SK-N-SH (cell line): ENCODE data around the gene MRGPRD. TPM values are rescaled to one million over a fixed set of nuclear protein-coding genes. Genes with fewer than 3 reads are reported as not detected.

Source experiments
- CTCF ChIA-PET: fragments of 300-600, 350-600 bp; formaldehyde crosslinking; extraction: SDS; loops from one replicate; lab custom pipeline; 2021; lab: Yijun Ruan, JAX
- POLR2A ChIA-PET: fragments of 350-600 bp; sonication (Branson Sonifier 250); formaldehyde crosslinking; extraction: SDS; loops from one replicate; lab custom pipeline; 2020; ENCODE audit warnings: antibody characterized with exemption, inconsistent platforms; lab: Yijun Ruan, JAX
- DNase-seq: peaks from one replicate; pipeline ENCODE4 v3.0.0; 2012
- H2AFZ ChIP-seq: fragments of 200-600 bp; sonication (generic); 2 replicates; pipeline ENCODE4 v1.8.1; 2016; ENCODE audit warnings: antibody characterized with exemption, mild to moderate bottlenecking, low read depth
- H3F3A ChIP-seq: fragments of 200-600 bp; sonication (generic); replicated peaks from 2 replicates; pipeline ENCODE3; 2016; ENCODE audit warnings: antibody characterized with exemption, mild to moderate bottlenecking; ENCODE audit not compliant: insufficient read depth
- H3K27ac ChIP-seq, 2 experiments: fragments of 200-500 bp in 1 of 2; fragments of 200-600 bp in 1 of 2; sonication (Bioruptor generic) in 1 of 2; sonication (generic), shearing (Covaris generic) in 1 of 2; 2 replicates each; pipeline versions ENCODE4 v1.5.1 to v1.6.1; 2014 to 2016; ENCODE audit warnings: low read depth in 2 of 2, inconsistent platforms in 1 of 2, low read length in 1 of 2, mild to moderate bottlenecking in 1 of 2, mixed read lengths in 1 of 2
- H3K27me3 ChIP-seq: fragments of 200-600 bp; sonication (generic), shearing (Covaris generic); 2 replicates; pipeline ENCODE4 v1.6.1; 2016; ENCODE audit warnings: mixed run types; ENCODE audit not compliant: insufficient read depth
- H3K36me3 ChIP-seq, 2 experiments: fragments of 200-500 bp in 1 of 2; fragments of 200-600 bp in 1 of 2; sonication (Bioruptor generic) in 1 of 2; sonication (generic) in 1 of 2; replicated peaks in 1 of 2; 2 replicates each; pipeline versions ENCODE3 to v1.5.1; 2014 to 2016; ENCODE audit warnings: low read length in 1 of 2, mild to moderate bottlenecking in 1 of 2; ENCODE audit not compliant: insufficient read depth in 2 of 2, control insufficient read depth in 1 of 2
- H3K4me1 ChIP-seq, 2 experiments: fragments of 200-500 bp in 1 of 2; fragments of 200-600 bp in 1 of 2; sonication (Bioruptor generic) in 1 of 2; sonication (generic), shearing (Covaris generic) in 1 of 2; 2 replicates each; pipeline versions ENCODE4 v1.5.1 to v1.6.1; 2014 to 2016; ENCODE audit warnings: low read depth in 1 of 2, low read length in 1 of 2, mixed run types in 1 of 2; ENCODE audit not compliant: insufficient read depth in 2 of 2, control insufficient read depth in 1 of 2
- H3K4me2 ChIP-seq: fragments of 200-600 bp; sonication (generic), shearing (Covaris generic); 2 replicates; pipeline ENCODE4 v1.6.1; 2017; ENCODE audit warnings: mixed run types
- H3K4me3 ChIP-seq, 2 experiments: fragments of 200-500 bp in 1 of 2; fragments of 200-600 bp in 1 of 2; sonication (Bioruptor generic) in 1 of 2; sonication (generic), shearing (Covaris generic) in 1 of 2; 2 replicates each; pipeline versions ENCODE4 v1.5.1 to v1.8.1; 2014 to 2016; ENCODE audit warnings: low read depth in 2 of 2, inconsistent platforms in 1 of 2, low read length in 1 of 2, mild to moderate bottlenecking in 1 of 2, mixed read lengths in 1 of 2, moderate library complexity in 1 of 2
- H3K79me2 ChIP-seq: fragments of 200-600 bp; sonication (generic); 2 replicates; pipeline ENCODE4 v1.8.1; 2017; ENCODE audit warnings: mild to moderate bottlenecking; ENCODE audit not compliant: insufficient read depth
- H3K9ac ChIP-seq: fragments of 200-600 bp; sonication (generic); 2 replicates; pipeline ENCODE4 v1.6.1; 2017; ENCODE audit warnings: mixed run types
- H3K9me2 ChIP-seq: fragments of 200-600 bp; sonication (generic); 2 replicates; pipeline ENCODE4 v1.6.1; 2017; ENCODE audit warnings: mixed run types
- H3K9me3 ChIP-seq: fragments of 200-600 bp; sonication (generic); 2 replicates; pipeline ENCODE4 v1.6.1; 2017; ENCODE audit warnings: mixed run types, mild to moderate bottlenecking, moderate library complexity
- H4K20me1 ChIP-seq: fragments of 200-600 bp; sonication (generic); 2 replicates; pipeline ENCODE4 v1.6.1; 2017; ENCODE audit warnings: mild to moderate bottlenecking, mixed run types; ENCODE audit not compliant: insufficient read depth
- EZH2phosphoT487 ChIP-seq: fragments of 200-600 bp; sonication (generic); IDR thresholded peaks from 2 replicates; pipeline ENCODE4 v1.6.1; 2017; ENCODE audit warnings: low read depth, mixed run types, mild to moderate bottlenecking, antibody characterized with exemption, moderate library complexity, borderline replicate concordance
- FOSL2 ChIP-seq: IDR thresholded peaks from 2 replicates; pipeline ENCODE4 v1.4.0; 2012; ENCODE audit warnings: low read depth, mild to moderate bottlenecking, moderate library complexity, borderline replicate concordance
- FOXJ3 ChIP-seq: sonication (generic); formaldehyde crosslinking; IDR thresholded peaks from 2 replicates; pipeline ENCODE4 v1.5.1; 2020; ENCODE audit warnings: mild to moderate bottlenecking, missing genetic modification reagents
- FOXM1 ChIP-seq: IDR thresholded peaks from 2 replicates; pipeline ENCODE4 v1.4.0; 2012; ENCODE audit warnings: low read depth, mild to moderate bottlenecking
- GATA2 ChIP-seq: sonication (generic); formaldehyde crosslinking; IDR thresholded peaks from 2 replicates; pipeline ENCODE4 v1.5.0; 2020; ENCODE audit warnings: mild to moderate bottlenecking, missing genetic modification reagents
- JUND ChIP-seq: IDR thresholded peaks from 2 replicates; pipeline ENCODE4 v1.4.0; 2012
- MEF2A ChIP-seq: IDR thresholded peaks from 2 replicates; pipeline ENCODE4 v1.4.0; 2012; ENCODE audit warnings: low read depth, borderline replicate concordance
- MXI1 ChIP-seq: IDR thresholded peaks from 2 replicates; pipeline ENCODE4 v1.6.1; 2012; ENCODE audit warnings: mild to moderate bottlenecking, low read depth, low read length, improper control_type of control experiment
- TCF12 ChIP-seq: IDR thresholded peaks from 2 replicates; pipeline ENCODE4 v1.4.0; 2012
- TEAD4 ChIP-seq: IDR thresholded peaks from 2 replicates; pipeline ENCODE4 v1.4.0; 2012; ENCODE audit warnings: mild to moderate bottlenecking, borderline replicate concordance; ENCODE audit not compliant: insufficient read depth
- YY1 ChIP-seq: IDR thresholded peaks from 2 replicates; pipeline ENCODE4 v1.4.0; 2012; ENCODE audit warnings: low read depth, mild to moderate bottlenecking
- WGBS: methylation state at CpG from one replicate; pipeline ENCODE4 v1.1.6; 2017; ENCODE audit warnings: low lambda C conversion rate; 5-methylcytosine and 5-hydroxymethylcytosine counted together
- polyA plus RNA-seq, 3 experiments: library from polyadenylated mRNA; depleted of rRNA; stranded (reverse); fragments of >200 nt; gene quantifications; 2 replicates each; pipeline ENCODE4 v1.2.3, GENCODE V29; 2012
- TF ChIP-seq, protein P1 (sequence below): IDR thresholded peaks from 2 replicates; pipeline ENCODE4 v1.4.0; 2012; ENCODE audit warnings: low read depth
- TF ChIP-seq, protein P2 (sequence below): IDR thresholded peaks from 2 replicates; pipeline ENCODE4 v1.4.0; 2012; ENCODE audit warnings: low read depth, borderline replicate concordance
- TF ChIP-seq, protein P3 (sequence below): fragments of 150-350 bp; IDR thresholded peaks from 2 replicates; pipeline ENCODE4 v1.6.1; 2017; ENCODE audit warnings: antibody characterized with exemption, low read length, low read depth, borderline replicate concordance
- TF ChIP-seq, protein P4 (sequence below): fragments of 150-350 bp; IDR thresholded peaks from 2 replicates; pipeline ENCODE4 v1.6.1; 2016; ENCODE audit warnings: mild to moderate bottlenecking, low read depth, low read length

MRGPRD gene
- polyA plus RNA-seq, 1 of the 3 experiments (the other 2 are of a cell fraction) = not detected

DNA sequence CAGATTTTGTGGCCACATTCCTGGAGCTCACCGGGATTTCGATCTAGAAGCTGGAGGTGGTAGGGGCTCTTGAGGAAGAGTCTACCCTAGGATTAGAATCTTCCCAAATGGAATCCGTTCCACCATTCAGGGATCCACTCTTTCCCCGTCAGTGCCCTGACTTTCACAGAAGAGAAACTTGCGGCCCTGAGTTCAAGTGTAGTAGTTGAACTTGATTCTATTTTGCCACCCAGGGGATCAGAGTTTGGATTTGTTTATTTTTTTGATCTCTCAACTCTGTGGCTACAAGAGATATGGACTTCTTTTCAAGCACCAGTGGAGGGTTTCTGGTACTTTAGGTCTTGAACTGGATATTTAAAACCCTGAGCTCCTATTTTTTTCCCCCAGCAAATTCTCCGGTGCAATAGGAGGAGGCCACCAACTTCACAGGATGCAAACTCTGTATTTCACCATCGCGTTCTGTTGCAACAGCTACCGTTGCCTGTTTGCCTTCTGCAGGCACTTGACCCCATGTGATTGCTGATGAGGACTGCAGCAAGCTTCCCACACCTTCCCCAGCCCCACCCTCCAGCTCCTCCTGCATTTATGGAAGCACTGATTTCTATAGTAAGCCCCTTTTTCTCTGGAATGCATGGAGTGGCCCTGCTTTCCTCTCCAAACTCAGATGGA is 47.1 kb upstream of the MRGPRD start:
- 82% methylated on average over 9 of the region's 9 CpGs for WGBS
- Histone ChIP-seq H3K9me2 (no peaks in the 10 kb centered on the region), H4K20me1 (no peaks in the 10 kb centered on the region), H3K9me3 (no peaks in the 10 kb centered on the region), H3K79me2 (no peaks in the 10 kb centered on the region)
- no peak for DNase-seq
- no peak for TF ChIP-seq EZH2phosphoT487
- TF ChIP-seq, protein P1, sequence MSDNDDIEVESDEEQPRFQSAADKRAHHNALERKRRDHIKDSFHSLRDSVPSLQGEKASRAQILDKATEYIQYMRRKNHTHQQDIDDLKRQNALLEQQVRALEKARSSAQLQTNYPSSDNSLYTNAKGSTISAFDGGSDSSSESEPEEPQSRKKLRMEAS = no peak
- TF ChIP-seq MXI1 = no peak
- TF ChIP-seq FOXM1 = no peak
- TF ChIP-seq TCF12 = no peak
- TF ChIP-seq, all 33 proteins: peak for 0
- no peaks in the 10 kb centered on the region for H3K27me3 ChIP-seq
- no peak overlapping the region for H3K4me2 ChIP-seq
- H3F3A ChIP-seq = no peaks in the 10 kb centered on the region
- H3K4me1 ChIP-seq = no peaks in the 10 kb centered on the region
- H3K36me3 ChIP-seq = no peaks in the 10 kb centered on the region
- H3K9ac ChIP-seq = no peak overlapping the region
- no peak overlapping the region for H3K4me3 ChIP-seq
- H3K27ac ChIP-seq = no peak overlapping the region
- POLR2A ChIA-PET = no interaction called here
- CTCF ChIA-PET = interaction anchor here (1.3 to 1.5 kb wide), 2 partner anchors 9 to 17 kb away, joined by 3 to 5 read pairs; no protein-coding TSS in a partner anchor
- H2AFZ ChIP-seq = no peak overlapping the region

DNA sequence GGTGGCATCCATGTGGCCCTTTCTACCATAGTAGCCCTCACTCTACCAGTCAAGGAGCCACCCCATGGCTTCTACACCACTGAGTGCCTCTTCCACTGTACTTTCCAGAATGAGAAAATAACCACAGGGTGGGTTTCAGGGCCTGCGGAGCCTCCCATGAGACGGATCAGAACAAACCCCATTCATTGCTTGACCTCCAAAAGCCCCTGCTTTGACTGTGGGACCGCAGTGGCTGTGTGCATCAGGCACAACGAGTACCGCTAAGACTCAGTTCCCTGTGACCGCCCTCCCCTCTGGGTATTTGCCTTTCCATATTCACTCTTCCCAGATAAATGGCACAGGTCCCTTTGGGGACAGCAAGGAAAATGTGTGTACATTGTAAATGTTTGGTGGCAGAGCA is 43.7 kb upstream of the MRGPRD start:
- Histone ChIP-seq H3K9me2 (no peaks in the 10 kb centered on the region), H3F3A (no peaks in the 10 kb centered on the region), H3K4me2 (no peak overlapping the region), H3K36me3 (no peaks in the 10 kb centered on the region), H3K27me3 (no peaks in the 10 kb centered on the region)
- TF ChIP-seq MEF2A (no peak), MXI1 (no peak), YY1 (no peak), FOSL2 (no peak), JUND (no peak), GATA2 (CRISPR knock-in tag) (no peak), FOXJ3 (no peak), FOXM1 (no peak), TEAD4 (no peak)
- TF ChIP-seq, protein P2, sequence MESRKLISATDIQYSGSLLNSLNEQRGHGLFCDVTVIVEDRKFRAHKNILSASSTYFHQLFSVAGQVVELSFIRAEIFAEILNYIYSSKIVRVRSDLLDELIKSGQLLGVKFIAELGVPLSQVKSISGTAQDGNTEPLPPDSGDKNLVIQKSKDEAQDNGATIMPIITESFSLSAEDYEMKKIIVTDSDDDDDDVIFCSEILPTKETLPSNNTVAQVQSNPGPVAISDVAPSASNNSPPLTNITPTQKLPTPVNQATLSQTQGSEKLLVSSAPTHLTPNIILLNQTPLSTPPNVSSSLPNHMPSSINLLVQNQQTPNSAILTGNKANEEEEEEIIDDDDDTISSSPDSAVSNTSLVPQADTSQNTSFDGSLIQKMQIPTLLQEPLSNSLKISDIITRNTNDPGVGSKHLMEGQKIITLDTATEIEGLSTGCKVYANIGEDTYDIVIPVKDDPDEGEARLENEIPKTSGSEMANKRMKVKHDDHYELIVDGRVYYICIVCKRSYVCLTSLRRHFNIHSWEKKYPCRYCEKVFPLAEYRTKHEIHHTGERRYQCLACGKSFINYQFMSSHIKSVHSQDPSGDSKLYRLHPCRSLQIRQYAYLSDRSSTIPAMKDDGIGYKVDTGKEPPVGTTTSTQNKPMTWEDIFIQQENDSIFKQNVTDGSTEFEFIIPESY = no peak
- TF ChIP-seq, protein P3, sequence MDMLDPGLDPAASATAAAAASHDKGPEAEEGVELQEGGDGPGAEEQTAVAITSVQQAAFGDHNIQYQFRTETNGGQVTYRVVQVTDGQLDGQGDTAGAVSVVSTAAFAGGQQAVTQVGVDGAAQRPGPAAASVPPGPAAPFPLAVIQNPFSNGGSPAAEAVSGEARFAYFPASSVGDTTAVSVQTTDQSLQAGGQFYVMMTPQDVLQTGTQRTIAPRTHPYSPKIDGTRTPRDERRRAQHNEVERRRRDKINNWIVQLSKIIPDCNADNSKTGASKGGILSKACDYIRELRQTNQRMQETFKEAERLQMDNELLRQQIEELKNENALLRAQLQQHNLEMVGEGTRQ = no peak
- TF ChIP-seq, protein P4, sequence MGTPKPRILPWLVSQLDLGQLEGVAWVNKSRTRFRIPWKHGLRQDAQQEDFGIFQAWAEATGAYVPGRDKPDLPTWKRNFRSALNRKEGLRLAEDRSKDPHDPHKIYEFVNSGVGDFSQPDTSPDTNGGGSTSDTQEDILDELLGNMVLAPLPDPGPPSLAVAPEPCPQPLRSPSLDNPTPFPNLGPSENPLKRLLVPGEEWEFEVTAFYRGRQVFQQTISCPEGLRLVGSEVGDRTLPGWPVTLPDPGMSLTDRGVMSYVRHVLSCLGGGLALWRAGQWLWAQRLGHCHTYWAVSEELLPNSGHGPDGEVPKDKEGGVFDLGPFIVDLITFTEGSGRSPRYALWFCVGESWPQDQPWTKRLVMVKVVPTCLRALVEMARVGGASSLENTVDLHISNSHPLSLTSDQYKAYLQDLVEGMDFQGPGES = no peak
- TF ChIP-seq, all 33 proteins: peak for 0
- CTCF ChIA-PET = interaction anchor here (1.4 kb wide), 1 partner anchor 13 kb away, joined by 3 read pairs; no protein-coding TSS in a partner anchor
- Histone ChIP-seq H3K9me3 (no peaks in the 10 kb centered on the region), H3K9ac (no peak overlapping the region), H3K4me3 (no peak overlapping the region), H2AFZ (no peak overlapping the region), H4K20me1 (no peaks in the 10 kb centered on the region), H3K27ac (no peak overlapping the region), H3K4me1 (no peaks in the 10 kb centered on the region), H3K79me2 (no peaks in the 10 kb centered on the region)
- no peak for DNase-seq
- POLR2A ChIA-PET = no interaction called here
- 86% methylated on average over 6 of the region's 6 CpGs for WGBS
